K562 (cell line): ENCODE measurements around the gene AMDHD2. TPM values are rescaled to one million over a fixed set of nuclear protein-coding genes. Genes with fewer than 3 reads are reported as not detected.
A peak's percentile ranks its signal among the peaks of the same experiment; 100 is the strongest.

ENCODE experiments used
- CBX3 ChIP-seq, 2 experiments: IDR thresholded peaks; 1 replicate in 1 of 2; 2 replicates in 1 of 2; pipeline ENCODE4 v1.6.1; 2012; ENCODE audit warnings: inconsistent platforms in 2 of 2, low read length in 2 of 2, borderline replicate concordance in 1 of 2, control low read depth in 1 of 2
- ELF4 ChIP-seq: fragments of 450-650 bp; formaldehyde crosslinking; IDR thresholded peaks from 2 replicates; pipeline ENCODE4 v1.4.0; 2022; ENCODE audit warnings: missing genetic modification characterization
- FOXJ2 ChIP-seq: fragments of 200-800 bp; sonication (Bioruptor generic); IDR thresholded peaks from 2 replicates; pipeline ENCODE4 v1.6.1; 2016; ENCODE audit warnings: missing genetic modification characterization, missing compliant biosample characterization
- FOXK2 ChIP-seq, 2 experiments: fragments of 450-650 bp; IDR thresholded peaks in 1 of 2; conservative IDR thresholded peaks in 1 of 2; 2 replicates each; pipeline ENCODE4 v1.6.1; 2016; ENCODE audit warnings: low read depth in 2 of 2, mild to moderate bottlenecking in 1 of 2
- GATAD2B ChIP-seq: fragments of 450-650 bp; IDR thresholded peaks from 2 replicates; pipeline ENCODE4 v1.6.1; 2017; ENCODE audit warnings: mild to moderate bottlenecking, borderline replicate concordance
- KDM1A ChIP-seq, 2 experiments: fragments of 450-650 bp; IDR thresholded peaks; 2 replicates each; pipeline ENCODE4 v1.6.1; 2016; ENCODE audit warnings: mild to moderate bottlenecking in 2 of 2
- LEF1 ChIP-seq: fragments of 450-650 bp; IDR thresholded peaks from 2 replicates; pipeline ENCODE4 v1.6.1; 2016; ENCODE audit warnings: mild to moderate bottlenecking
- MAFK ChIP-seq: IDR thresholded peaks from 2 replicates; pipeline ENCODE4 v1.6.1; 2011; ENCODE audit warnings: low read length, improper control_type of control experiment
- MAZ ChIP-seq, 2 experiments: fragments of 450-650 bp in 1 of 2; sonication (generic) in 1 of 2; formaldehyde crosslinking; IDR thresholded peaks in 1 of 2; conservative IDR thresholded peaks in 1 of 2; 2 replicates each; pipeline versions ENCODE4 v1.4.0 to v1.5.0; 2020; ENCODE audit warnings: mild to moderate bottlenecking in 1 of 2, missing genetic modification reagents in 1 of 2
- MCM3 ChIP-seq: fragments of 450-650 bp; IDR thresholded peaks from 2 replicates; pipeline ENCODE4 v1.6.1; 2016
- NFIX ChIP-seq: fragments of 250-450 bp; sonication (Bioruptor Pico); IDR thresholded peaks from 2 replicates; pipeline ENCODE4 v1.4.0; 2020; ENCODE audit warnings: low read depth, mild to moderate bottlenecking, moderate library complexity
- NFRKB ChIP-seq: fragments of 450-650 bp; IDR thresholded peaks from 2 replicates; pipeline ENCODE4 v1.6.1; 2016; ENCODE audit warnings: low read depth
- NR2C1 ChIP-seq, 2 experiments: fragments of 450-650 bp; IDR thresholded peaks; 2 replicates each; pipeline ENCODE4 v1.6.1; 2017; ENCODE audit warnings: mild to moderate bottlenecking in 2 of 2, antibody characterized with exemption in 1 of 2, inconsistent platforms in 1 of 2, missing compliant biosample characterization in 1 of 2, missing genetic modification characterization in 1 of 2
- POLR2AphosphoS2 ChIP-seq: IDR thresholded peaks from 2 replicates; pipeline ENCODE4 v1.6.1; 2012; ENCODE audit warnings: low read length, improper control_type of control experiment
- PRMT5 ChIP-seq: sonication (generic); formaldehyde crosslinking; IDR thresholded peaks from 2 replicates; pipeline ENCODE4 v1.5.0; 2020; ENCODE audit warnings: missing genetic modification reagents
- SNIP1 ChIP-seq: fragments of 450-650 bp; IDR thresholded peaks from 2 replicates; pipeline ENCODE4 v1.7.1; 2017; ENCODE audit warnings: low read depth, mild to moderate bottlenecking
- STAG1 ChIP-seq: sonication (generic); formaldehyde crosslinking; IDR thresholded peaks from 2 replicates; pipeline ENCODE4 v1.5.0; 2020; ENCODE audit warnings: missing genetic modification reagents, borderline replicate concordance
- STAT6 ChIP-seq: sonication (generic); formaldehyde crosslinking; IDR thresholded peaks from 2 replicates; pipeline ENCODE4 v1.8.1; 2023; ENCODE audit warnings: mild to moderate bottlenecking, missing genetic modification reagents
- TCF3 ChIP-seq: sonication (generic); formaldehyde crosslinking; IDR thresholded peaks from 2 replicates; pipeline ENCODE4 v1.4.0; 2020; ENCODE audit warnings: mild to moderate bottlenecking, missing genetic modification reagents
- TCF7 ChIP-seq: sonication (generic); IDR thresholded peaks from 2 replicates; pipeline ENCODE4 v1.6.1; 2016; ENCODE audit warnings: antibody characterized with exemption, borderline replicate concordance
- TFAP4 ChIP-seq: sonication (generic); formaldehyde crosslinking; IDR thresholded peaks from 2 replicates; pipeline ENCODE4 v1.8.0; 2022; ENCODE audit warnings: missing genetic modification reagents, mild to moderate bottlenecking, moderate library complexity, borderline replicate concordance
- TOE1 ChIP-seq, 2 experiments: fragments of 450-650 bp in 1 of 2; sonication (generic) in 1 of 2; formaldehyde crosslinking in 1 of 2; IDR thresholded peaks; 2 replicates each; pipeline versions ENCODE4 v1.7.1 to v1.8.0; 2016 to 2022; ENCODE audit warnings: borderline replicate concordance in 2 of 2, mild to moderate bottlenecking in 2 of 2, antibody characterized with exemption in 1 of 2, inconsistent platforms in 1 of 2, low read depth in 1 of 2, missing genetic modification reagents in 1 of 2, moderate library complexity in 1 of 2
- ZBTB49 ChIP-seq: sonication (generic); formaldehyde crosslinking; IDR thresholded peaks from 2 replicates; pipeline ENCODE4 v1.8.0; 2022; ENCODE audit warnings: missing genetic modification reagents, mild to moderate bottlenecking, borderline replicate concordance
- polyA plus RNA-seq, 8 experiments: library from polyadenylated mRNA; depleted of rRNA in 4 of 8; stranded (reverse) in 5 of 8; unstranded in 3 of 8; fragments of >200 nt; fragmentation: Nextera tagmentation in 2 of 8; fragmentation: Illumina TruSeq in 1 of 8; extraction: Ambion mirVana in 2 of 8; extraction: Trizol in 1 of 8; gene quantifications; 2 replicates each; pipeline versions ENCODE4 v1.2.1 to v1.2.3, GENCODE V29; 2011 to 2014; ENCODE audit warnings: inconsistent platforms in 1 of 8, missing spikeins in 1 of 8
- total RNA-seq, 7 experiments: library from RNA; depleted of rRNA in 6 of 7; stranded (reverse); fragments of >200 nt in 6 of 7; fragmentation: Illumina TruSeq in 2 of 7; extraction: Trizol in 2 of 7; gene quantifications; 2 replicates each; pipeline versions ENCODE4 v1.2.1 to v1.2.3, GENCODE V29; 2011 to 2021; ENCODE audit warnings: low replicate concordance in 1 of 7

The AMDHD2 gene
- total and polyA plus RNA-seq, 9 of the 15 experiments (the other 6 are each of a cell fraction or from before 2014, with no cell fraction given): 0.38 to 56.9 (median 18.3) TPM; not detected in 1

- no peak for TF ChIP-seq ELF4 (CRISPR knock-in tag)
- TF ChIP-seq PRMT5 (CRISPR knock-in tag): no peak
- no peak for TF ChIP-seq TCF7
- TF ChIP-seq NFRKB: 0 out of 2 replicates have a peak, but pooled peaks have one; percentile 29
- TF ChIP-seq NFIX (CRISPR knock-in tag): no peak
- TF ChIP-seq CBX3 (IDR thresholded peaks at IDR 0.05; ENCODE audit: borderline replicate concordance in 1 of 2, low read length in 2 of 2): no peak
- TF ChIP-seq STAT6: no peak
- TF ChIP-seq GATAD2B: no peak
- no peak for TF ChIP-seq TCF3 (CRISPR knock-in tag)
- no peak for TF ChIP-seq MCM3
- no peak for TF ChIP-seq STAG1 (CRISPR knock-in tag)
- TF ChIP-seq KDM1A (IDR thresholded peaks at IDR 0.05): peak in 1 of 2 experiments; percentile 94; a peak in 2 of 4 replicates
- peak; percentile 48; the same call in 1 of the 2 replicates for TF ChIP-seq TFAP4 (CRISPR knock-in tag)
- no peak for TF ChIP-seq MAZ (CRISPR knock-in tag; conservative IDR thresholded peaks at IDR 0.05 in 1 of 2, IDR thresholded peaks at IDR 0.05 in 1 of 2)
- no peak for TF ChIP-seq SNIP1
- no peak for TF ChIP-seq NR2C1 (IDR thresholded peaks at IDR 0.05)
- no peak for TF ChIP-seq NR2C1 (tag; IDR thresholded peaks at IDR 0.05)
- no peak for TF ChIP-seq FOXJ2 (tag)
- peak; percentile 39 to 50; a peak in 1 of 4 replicates for TF ChIP-seq FOXK2 (conservative IDR thresholded peaks at IDR 0.05 in 1 of 2, IDR thresholded peaks at IDR 0.05 in 1 of 2; ENCODE audit: low read depth in 2 of 2)
- no peak; the same call in none of the 2 replicates for TF ChIP-seq TOE1 (IDR thresholded peaks at IDR 0.05; ENCODE audit: borderline replicate concordance)
- 0 out of 2 replicates have a peak, but pooled peaks have one; percentile 27 for TF ChIP-seq TOE1 (CRISPR knock-in tag; IDR thresholded peaks at IDR 0.05; ENCODE audit: borderline replicate concordance, low read depth)
- no peak for TF ChIP-seq MAFK
- no peak for TF ChIP-seq LEF1
- no peak for TF ChIP-seq POLR2AphosphoS2
- no peak for TF ChIP-seq ZBTB49
Observed at GRCh38 chr16:2511128-2511800, 8.9 kb upstream of the AMDHD2 start (continued).
